Keratinocyte (primary cell): Measurements from ENCODE around the gene HPS3. TPM values are rescaled to one million over a fixed set of nuclear protein-coding genes. Genes with fewer than 3 reads are reported as not detected.

ENCODE experiments used
- DNase-seq: peaks from one replicate; pipeline ENCODE4 v3.0.0-alpha.2; 2011; ENCODE audit warnings: low read depth, missing footprints, low spot score
- FAIRE-seq: peaks from 2 replicates; lab custom pipeline; 2011; peaks lifted over from hg19 to GRCh38; lab: Jason Lieb, UNC
- H2AFZ ChIP-seq: 2 replicates; pipeline ENCODE4 v1.6.0; 2012; ENCODE audit warnings: low read length, control low read depth, inconsistent platforms; ENCODE audit not compliant: control insufficient read depth
- H3K27ac ChIP-seq: 2 replicates; pipeline ENCODE4 v1.5.1; 2011; ENCODE audit warnings: low read length; ENCODE audit not compliant: control insufficient read depth, insufficient read depth
- H3K27me3 ChIP-seq: 3 replicates; pipeline ENCODE4 v1.6.0; 2011; ENCODE audit warnings: low read length; ENCODE audit not compliant: control insufficient read depth, insufficient read depth; ENCODE audit errors: extremely low read depth
- H3K36me3 ChIP-seq, 2 experiments: 2 replicates in 1 of 2; 3 replicates in 1 of 2; pipeline ENCODE4 v1.5.1; 2011; ENCODE audit warnings: low read length in 2 of 2, mild to moderate bottlenecking in 1 of 2; ENCODE audit not compliant: control insufficient read depth in 2 of 2, insufficient read depth in 2 of 2; ENCODE audit errors: extremely low read depth in 1 of 2
- H3K4me1 ChIP-seq: 3 replicates; pipeline ENCODE4 v1.5.1; 2011; ENCODE audit warnings: low read length; ENCODE audit not compliant: control insufficient read depth, insufficient read depth; ENCODE audit errors: extremely low read depth
- H3K4me2 ChIP-seq: 3 replicates; pipeline ENCODE4 v1.6.0; 2011; ENCODE audit warnings: low read depth, low read length; ENCODE audit not compliant: control insufficient read depth, insufficient read depth; ENCODE audit errors: extremely low read depth
- H3K4me3 ChIP-seq, 3 experiments: fragments of 200-600 bp in 1 of 3; sonication (generic) in 1 of 3; 2 replicates in 2 of 3; 3 replicates in 1 of 3; pipeline ENCODE4 v1.5.1; 2011 to 2016; ENCODE audit warnings: low read length in 3 of 3, mild to moderate bottlenecking in 3 of 3, control low read depth in 2 of 3, inconsistent platforms in 1 of 3, low read depth in 1 of 3, mixed read lengths in 1 of 3, mixed run types in 1 of 3, moderate library complexity in 1 of 3; ENCODE audit not compliant: control insufficient read depth in 2 of 3, insufficient read depth in 2 of 3; ENCODE audit errors: extremely low read depth in 1 of 3
- H3K79me2 ChIP-seq: 2 replicates; pipeline ENCODE4 v1.6.0; 2012; ENCODE audit warnings: low read length; ENCODE audit not compliant: control insufficient read depth, insufficient read depth
- H3K9ac ChIP-seq: 3 replicates; pipeline ENCODE4 v1.6.0; 2011; ENCODE audit warnings: low read length; ENCODE audit not compliant: control insufficient read depth, insufficient read depth; ENCODE audit errors: extremely low read depth
- H3K9me1 ChIP-seq: 3 replicates; pipeline ENCODE4 v1.6.0; 2011; ENCODE audit warnings: low read length; ENCODE audit not compliant: control insufficient read depth, insufficient read depth; ENCODE audit errors: extremely low read depth
- H3K9me3 ChIP-seq: 2 replicates; pipeline ENCODE4 v1.5.1; 2012; ENCODE audit warnings: low read depth, low read length; ENCODE audit not compliant: control insufficient read depth
- H4K20me1 ChIP-seq: 3 replicates; pipeline ENCODE4 v1.6.0; 2011; ENCODE audit warnings: low read length; ENCODE audit not compliant: control insufficient read depth, insufficient read depth; ENCODE audit errors: extremely low read depth
- EZH2 ChIP-seq: IDR thresholded peaks from one replicate; pipeline ENCODE4 v1.6.1; 2012; ENCODE audit warnings: inconsistent platforms, mild to moderate bottlenecking, low read length, moderate library complexity
- dilution Hi-C: fragments of 300-500 bp; cut with MboI; formaldehyde crosslinking; loops from one replicate; pipeline ENCODE4 v1.7.0; 2020; ENCODE audit warnings: low sequenced_read_pairs; ENCODE audit not compliant: extremely low pct_ligation_motif_present
- polyA plus RNA-seq, 5 experiments: library from polyadenylated mRNA; depleted of rRNA in 3 of 5; stranded (reverse) in 3 of 5; stranded (forward) in 1 of 5; unstranded in 1 of 5; fragments of >200 nt; gene quantifications; 1 replicate in 1 of 5; 2 replicates in 3 of 5; 3 replicates in 1 of 5; pipeline versions ENCODE4 v1.2.1 to v1.2.3, GENCODE V29; 2011 to 2012; ENCODE audit warnings: missing spikeins in 2 of 5, low read depth in 1 of 5, low replicate concordance in 1 of 5
- TF ChIP-seq, protein P1 (sequence below), 3 experiments: IDR thresholded peaks in 1 of 3; conservative IDR thresholded peaks in 1 of 3; optimal IDR thresholded peaks in 1 of 3; 2 replicates in 2 of 3; 3 replicates in 1 of 3; pipeline versions ENCODE3 to v1.5.1; 2011; ENCODE audit warnings: low read length in 3 of 3, mild to moderate bottlenecking in 3 of 3, moderate library complexity in 2 of 3, control low read depth in 1 of 3, inconsistent platforms in 1 of 3; ENCODE audit not compliant: insufficient read depth in 2 of 3; ENCODE audit errors: extremely low read depth in 1 of 3

The HPS3 gene
- polyA plus RNA-seq, 1 donor (not counting 4 experiments of a cell fraction or from before 2014, with no cell fraction given) = 12.9 TPM

DNA sequence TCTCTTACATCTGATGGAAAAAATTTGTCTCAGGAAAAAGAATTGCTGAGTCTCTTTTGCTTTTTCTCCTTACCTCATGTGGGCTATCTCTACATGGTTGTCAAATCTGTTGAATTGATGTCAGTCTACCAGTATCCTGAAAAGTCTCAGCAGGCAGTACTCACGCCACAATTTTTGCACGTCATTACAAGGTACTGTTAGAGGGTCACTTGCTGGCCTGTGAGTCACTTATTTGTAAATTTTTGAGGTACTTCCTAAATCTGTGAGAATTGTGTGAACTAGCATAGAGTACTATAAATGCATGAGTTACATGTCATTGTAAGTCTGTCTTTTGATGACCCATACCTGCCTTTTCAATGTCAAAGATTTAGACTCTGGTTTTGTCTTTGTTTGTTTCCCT lies 15.9 kb downstream of the HPS3 start:
- dilution Hi-C loops = no loop called here
- H3K36me3 ChIP-seq = peaks cover 2 to 5% of the 10 kb centered on the region in 2 experiments
- no peak for DNase-seq

DNA sequence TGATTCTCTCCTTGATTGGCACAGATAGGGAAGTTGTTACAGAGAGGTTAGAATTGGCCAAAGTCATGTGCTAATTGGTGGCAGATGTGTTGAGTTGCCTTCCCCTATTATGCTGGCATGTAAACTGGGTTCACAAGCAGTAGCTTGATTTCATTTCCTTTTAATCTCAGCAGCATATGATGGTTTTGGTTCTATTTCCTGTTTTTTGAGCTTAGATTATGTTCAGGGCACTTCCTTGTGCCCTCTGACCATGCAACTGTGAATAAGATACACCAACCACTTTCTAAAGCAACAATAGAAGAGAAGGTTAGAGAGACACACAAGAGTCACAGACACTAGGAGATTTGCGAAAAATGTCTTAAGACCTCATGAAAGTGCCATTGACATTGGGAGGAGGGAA lies 16.5 kb downstream of the HPS3 start:
- no peak overlapping the region for H3K4me2 ChIP-seq
- DNase-seq (no peak), FAIRE-seq (no peak)
- no peak overlapping the region for H3K27ac ChIP-seq
- H3K36me3 ChIP-seq = peaks cover 2 to 5% of the 10 kb centered on the region in 2 experiments
- no peaks in the 10 kb centered on the region for H3K79me2 ChIP-seq
- no peaks in the 10 kb centered on the region for H4K20me1 ChIP-seq
- H3K9me1 ChIP-seq = peaks cover 2% of the 10 kb centered on the region
- H2AFZ ChIP-seq = no peak overlapping the region
- dilution Hi-C loops = no loop called here
- no peak overlapping the region for H3K9ac ChIP-seq
- no peaks in the 10 kb centered on the region for H3K4me1 ChIP-seq
- no peaks in the 10 kb centered on the region for H3K9me3 ChIP-seq
- H3K27me3 ChIP-seq = no peaks in the 10 kb centered on the region
- TF ChIP-seq, protein P1, sequence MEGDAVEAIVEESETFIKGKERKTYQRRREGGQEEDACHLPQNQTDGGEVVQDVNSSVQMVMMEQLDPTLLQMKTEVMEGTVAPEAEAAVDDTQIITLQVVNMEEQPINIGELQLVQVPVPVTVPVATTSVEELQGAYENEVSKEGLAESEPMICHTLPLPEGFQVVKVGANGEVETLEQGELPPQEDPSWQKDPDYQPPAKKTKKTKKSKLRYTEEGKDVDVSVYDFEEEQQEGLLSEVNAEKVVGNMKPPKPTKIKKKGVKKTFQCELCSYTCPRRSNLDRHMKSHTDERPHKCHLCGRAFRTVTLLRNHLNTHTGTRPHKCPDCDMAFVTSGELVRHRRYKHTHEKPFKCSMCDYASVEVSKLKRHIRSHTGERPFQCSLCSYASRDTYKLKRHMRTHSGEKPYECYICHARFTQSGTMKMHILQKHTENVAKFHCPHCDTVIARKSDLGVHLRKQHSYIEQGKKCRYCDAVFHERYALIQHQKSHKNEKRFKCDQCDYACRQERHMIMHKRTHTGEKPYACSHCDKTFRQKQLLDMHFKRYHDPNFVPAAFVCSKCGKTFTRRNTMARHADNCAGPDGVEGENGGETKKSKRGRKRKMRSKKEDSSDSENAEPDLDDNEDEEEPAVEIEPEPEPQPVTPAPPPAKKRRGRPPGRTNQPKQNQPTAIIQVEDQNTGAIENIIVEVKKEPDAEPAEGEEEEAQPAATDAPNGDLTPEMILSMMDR (optimal IDR thresholded peaks at IDR 0.05 in 1 of 3, IDR thresholded peaks at IDR 0.05 in 1 of 3, conservative IDR thresholded peaks at IDR 0.05 in 1 of 3; ENCODE audit: extremely low read depth in 1 of 3, insufficient read depth in 2 of 3, low read length in 3 of 3) = no peak
- TF ChIP-seq EZH2 = no peak
- H3K4me3 ChIP-seq = no peak overlapping the region

More for the DNA sequence above, 15.9 kb downstream of the HPS3 start:
- Histone ChIP-seq H3K9me3 (no peaks in the 10 kb centered on the region), H3K4me1 (no peaks in the 10 kb centered on the region), H4K20me1 (no peaks in the 10 kb centered on the region), H3K4me2 (no peak overlapping the region), H2AFZ (no peak overlapping the region), H3K27ac (no peak overlapping the region), H3K9ac (no peak overlapping the region), H3K4me3 (no peak overlapping the region), H3K9me1 (no peaks in the 10 kb centered on the region), H3K79me2 (no peaks in the 10 kb centered on the region), H3K27me3 (no peaks in the 10 kb centered on the region)
- TF ChIP-seq, protein P1 (optimal IDR thresholded peaks at IDR 0.05 in 1 of 3, IDR thresholded peaks at IDR 0.05 in 1 of 3, conservative IDR thresholded peaks at IDR 0.05 in 1 of 3; ENCODE audit: extremely low read depth in 1 of 3, insufficient read depth in 2 of 3, low read length in 3 of 3) = no peak
- TF ChIP-seq EZH2 = no peak
- no peak for FAIRE-seq
